Measurements from ENCODE around the gene MAGEB3.

DNA sequence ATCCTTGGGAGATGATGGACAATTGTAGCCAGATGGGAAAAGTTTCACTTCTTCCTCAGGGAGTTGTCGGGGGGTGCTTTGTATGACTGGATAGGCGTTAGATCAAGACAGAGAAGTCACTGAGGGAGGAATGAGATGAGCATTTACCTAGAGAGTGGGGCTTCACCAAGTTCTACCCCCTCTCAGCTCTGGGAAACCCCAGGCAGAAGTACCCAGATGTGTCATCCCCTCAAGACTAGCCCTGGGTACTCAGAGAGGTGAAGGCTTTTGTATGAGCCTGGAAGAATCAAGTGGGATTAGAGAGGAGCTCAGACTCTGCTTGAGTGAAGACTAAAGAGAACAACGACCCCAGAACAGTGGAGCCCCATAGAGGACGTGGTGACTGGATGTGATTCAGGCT lies 18.4 kb downstream of the MAGEB3 start:
- no peak for TF ChIP-seq TAF1 (IDR thresholded peaks at IDR 0.05; ENCODE audit: borderline replicate concordance, insufficient read depth, low read length)
- TF ChIP-seq, protein P1, sequence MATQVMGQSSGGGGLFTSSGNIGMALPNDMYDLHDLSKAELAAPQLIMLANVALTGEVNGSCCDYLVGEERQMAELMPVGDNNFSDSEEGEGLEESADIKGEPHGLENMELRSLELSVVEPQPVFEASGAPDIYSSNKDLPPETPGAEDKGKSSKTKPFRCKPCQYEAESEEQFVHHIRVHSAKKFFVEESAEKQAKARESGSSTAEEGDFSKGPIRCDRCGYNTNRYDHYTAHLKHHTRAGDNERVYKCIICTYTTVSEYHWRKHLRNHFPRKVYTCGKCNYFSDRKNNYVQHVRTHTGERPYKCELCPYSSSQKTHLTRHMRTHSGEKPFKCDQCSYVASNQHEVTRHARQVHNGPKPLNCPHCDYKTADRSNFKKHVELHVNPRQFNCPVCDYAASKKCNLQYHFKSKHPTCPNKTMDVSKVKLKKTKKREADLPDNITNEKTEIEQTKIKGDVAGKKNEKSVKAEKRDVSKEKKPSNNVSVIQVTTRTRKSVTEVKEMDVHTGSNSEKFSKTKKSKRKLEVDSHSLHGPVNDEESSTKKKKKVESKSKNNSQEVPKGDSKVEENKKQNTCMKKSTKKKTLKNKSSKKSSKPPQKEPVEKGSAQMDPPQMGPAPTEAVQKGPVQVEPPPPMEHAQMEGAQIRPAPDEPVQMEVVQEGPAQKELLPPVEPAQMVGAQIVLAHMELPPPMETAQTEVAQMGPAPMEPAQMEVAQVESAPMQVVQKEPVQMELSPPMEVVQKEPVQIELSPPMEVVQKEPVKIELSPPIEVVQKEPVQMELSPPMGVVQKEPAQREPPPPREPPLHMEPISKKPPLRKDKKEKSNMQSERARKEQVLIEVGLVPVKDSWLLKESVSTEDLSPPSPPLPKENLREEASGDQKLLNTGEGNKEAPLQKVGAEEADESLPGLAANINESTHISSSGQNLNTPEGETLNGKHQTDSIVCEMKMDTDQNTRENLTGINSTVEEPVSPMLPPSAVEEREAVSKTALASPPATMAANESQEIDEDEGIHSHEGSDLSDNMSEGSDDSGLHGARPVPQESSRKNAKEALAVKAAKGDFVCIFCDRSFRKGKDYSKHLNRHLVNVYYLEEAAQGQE (IDR thresholded peaks at IDR 0.05; ENCODE audit: insufficient read depth in 1 of 2, low read depth in 2 of 2, low read length in 2 of 2), result no peak
- TF ChIP-seq POLR2AphosphoS5 (IDR thresholded peaks at IDR 0.05; ENCODE audit: low read depth, low read length), result no peak
